ENCODE data around the gene ACVR1.

DNA sequence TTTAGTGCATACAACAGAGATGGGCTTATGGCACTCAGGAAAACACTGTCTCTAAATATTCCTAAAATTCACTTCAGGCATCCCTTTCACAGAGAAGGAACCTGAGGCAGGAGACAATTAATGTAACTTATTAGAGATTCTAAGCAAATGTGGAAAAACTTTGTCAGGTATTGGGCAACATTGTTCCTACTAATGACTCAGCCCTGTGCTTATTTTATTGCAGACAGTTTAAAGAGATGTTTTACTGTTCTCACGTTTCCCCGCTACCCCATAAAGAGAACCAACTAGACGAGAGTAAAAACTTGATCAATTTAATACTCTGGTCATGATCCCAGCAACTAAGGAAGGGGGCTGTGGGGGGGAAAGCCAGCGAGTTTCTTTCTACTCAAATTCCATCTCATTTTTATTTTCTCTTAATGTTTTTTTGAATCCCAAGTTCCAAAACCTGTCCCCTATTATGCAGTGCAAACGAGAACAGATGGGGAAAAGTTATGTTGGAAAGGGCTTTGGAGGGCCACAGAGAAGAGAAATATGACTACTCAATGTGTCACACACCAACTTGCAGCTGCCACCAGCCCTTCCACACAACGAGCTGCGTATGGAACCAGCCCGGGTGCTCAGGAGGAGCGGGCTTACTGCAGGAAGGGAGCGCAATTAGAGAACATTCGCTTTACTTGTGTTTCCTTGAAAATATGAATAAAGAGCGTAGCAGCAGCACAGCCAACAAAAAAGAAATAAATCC is 18.7 kb upstream of the ACVR1 start:
- TF ChIP-seq, protein P1, sequence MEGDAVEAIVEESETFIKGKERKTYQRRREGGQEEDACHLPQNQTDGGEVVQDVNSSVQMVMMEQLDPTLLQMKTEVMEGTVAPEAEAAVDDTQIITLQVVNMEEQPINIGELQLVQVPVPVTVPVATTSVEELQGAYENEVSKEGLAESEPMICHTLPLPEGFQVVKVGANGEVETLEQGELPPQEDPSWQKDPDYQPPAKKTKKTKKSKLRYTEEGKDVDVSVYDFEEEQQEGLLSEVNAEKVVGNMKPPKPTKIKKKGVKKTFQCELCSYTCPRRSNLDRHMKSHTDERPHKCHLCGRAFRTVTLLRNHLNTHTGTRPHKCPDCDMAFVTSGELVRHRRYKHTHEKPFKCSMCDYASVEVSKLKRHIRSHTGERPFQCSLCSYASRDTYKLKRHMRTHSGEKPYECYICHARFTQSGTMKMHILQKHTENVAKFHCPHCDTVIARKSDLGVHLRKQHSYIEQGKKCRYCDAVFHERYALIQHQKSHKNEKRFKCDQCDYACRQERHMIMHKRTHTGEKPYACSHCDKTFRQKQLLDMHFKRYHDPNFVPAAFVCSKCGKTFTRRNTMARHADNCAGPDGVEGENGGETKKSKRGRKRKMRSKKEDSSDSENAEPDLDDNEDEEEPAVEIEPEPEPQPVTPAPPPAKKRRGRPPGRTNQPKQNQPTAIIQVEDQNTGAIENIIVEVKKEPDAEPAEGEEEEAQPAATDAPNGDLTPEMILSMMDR (IDR thresholded peaks at IDR 0.05) = no peak
- TF ChIP-seq EP300 (IDR thresholded peaks at IDR 0.05) = no peak
